Trophoblast cell (in vitro differentiated cells and primary cell): ENCODE data around the gene TREML4.

Experiments used
- DNase-seq, 2 donors: peaks; one replicate each; pipeline ENCODE4 v3.0.0-alpha.2; 2016
- H2AFZ ChIP-seq: 2 replicates; pipeline ENCODE4 v1.6.1; 2013; ENCODE audit warnings: low read length, moderate library complexity, mild to moderate bottlenecking; ENCODE audit not compliant: insufficient read depth, poor library complexity
- H2AK5ac ChIP-seq: 2 replicates; pipeline ENCODE4 v1.6.1; 2013; ENCODE audit warnings: mild to moderate bottlenecking, low read length
- H2BK120ac ChIP-seq: 2 replicates; pipeline ENCODE4 v1.6.1; 2013; ENCODE audit warnings: low read length, mild to moderate bottlenecking, moderate library complexity; ENCODE audit not compliant: insufficient read depth, poor library complexity
- H2BK12ac ChIP-seq: 2 replicates; pipeline ENCODE4 v1.6.1; 2013; ENCODE audit warnings: mild to moderate bottlenecking, low read length, moderate library complexity
- H2BK5ac ChIP-seq: 2 replicates; pipeline ENCODE4 v1.6.1; 2013; ENCODE audit warnings: low read length, low read depth, moderate library complexity, mild to moderate bottlenecking; ENCODE audit not compliant: poor library complexity
- H3K14ac ChIP-seq: 2 replicates; pipeline ENCODE4 v1.6.1; 2013; ENCODE audit warnings: mild to moderate bottlenecking, low read length
- H3K18ac ChIP-seq: 2 replicates; pipeline ENCODE4 v1.6.1; 2013; ENCODE audit warnings: mild to moderate bottlenecking, low read length
- H3K23ac ChIP-seq: 2 replicates; pipeline ENCODE4 v1.6.1; 2013; ENCODE audit warnings: low read length
- H3K27ac ChIP-seq: 2 replicates; pipeline ENCODE4 v1.5.1; 2013; ENCODE audit warnings: low read depth, mild to moderate bottlenecking, inconsistent platforms, low read length, moderate library complexity
- H3K27me3 ChIP-seq: 2 replicates; pipeline ENCODE4 v1.6.1; 2013; ENCODE audit warnings: inconsistent platforms, mild to moderate bottlenecking, low read length, moderate library complexity; ENCODE audit not compliant: insufficient read depth
- H3K36me3 ChIP-seq, 2 experiments: 1 replicate in 1 of 2; 2 replicates in 1 of 2; pipeline ENCODE4 v1.6.1; 2013; ENCODE audit warnings: low read length in 2 of 2, mild to moderate bottlenecking in 2 of 2, moderate library complexity in 1 of 2; ENCODE audit not compliant: insufficient read depth in 2 of 2, control insufficient read depth in 1 of 2
- H3K4ac ChIP-seq: 2 replicates; pipeline ENCODE4 v1.6.1; 2013; ENCODE audit warnings: low read depth, mild to moderate bottlenecking, low read length, moderate library complexity
- H3K4me1 ChIP-seq, 2 experiments: 1 replicate in 1 of 2; 2 replicates in 1 of 2; pipeline ENCODE4 v1.6.1; 2013; ENCODE audit warnings: low read length in 2 of 2, mild to moderate bottlenecking in 2 of 2, moderate library complexity in 1 of 2; ENCODE audit not compliant: insufficient read depth in 2 of 2, control insufficient read depth in 1 of 2
- H3K4me2 ChIP-seq: 2 replicates; pipeline ENCODE4 v1.6.1; 2013; ENCODE audit warnings: inconsistent platforms, mild to moderate bottlenecking, low read length, moderate library complexity
- H3K4me3 ChIP-seq: 2 replicates; pipeline ENCODE4 v1.5.1; 2013; ENCODE audit warnings: mild to moderate bottlenecking, low read depth, low read length, inconsistent platforms
- H3K79me1 ChIP-seq: one replicate; pipeline ENCODE4 v1.6.1; 2013; ENCODE audit warnings: low read length
- H3K79me2 ChIP-seq: 2 replicates; pipeline ENCODE4 v1.6.1; 2013; ENCODE audit warnings: low read length, mild to moderate bottlenecking; ENCODE audit not compliant: control insufficient read depth, insufficient read depth, poor library complexity
- H3K9ac ChIP-seq: 2 replicates; pipeline ENCODE4 v1.6.1; 2013; ENCODE audit warnings: mild to moderate bottlenecking, low read length
- H3K9me3 ChIP-seq: 2 replicates; pipeline ENCODE4 v1.6.1; 2013; ENCODE audit warnings: low read depth, mild to moderate bottlenecking, control low read depth, inconsistent platforms, low read length; ENCODE audit not compliant: insufficient read depth
- H4K12ac ChIP-seq: 2 replicates; pipeline ENCODE4 v1.6.1; 2013; ENCODE audit warnings: low read depth, mild to moderate bottlenecking, low read length, moderate library complexity
- H4K8ac ChIP-seq: 2 replicates; pipeline ENCODE4 v1.6.1; 2013; ENCODE audit warnings: low read depth, mild to moderate bottlenecking, low read length, moderate library complexity
- H4K91ac ChIP-seq: one replicate; pipeline ENCODE4 v1.6.1; 2013; ENCODE audit warnings: low read depth, mild to moderate bottlenecking, low read length, moderate library complexity
- WGBS: extraction: QIAGEN DNeasy Blood & Tissue Kit; methylation state at CpG from one replicate; pipeline ENCODE4 v1.1.7; 2013; ENCODE audit warnings: missing lambda C conversion rate; ENCODE audit not compliant: insufficient read length, insufficient coverage; ENCODE audit errors: extremely low coverage; 5-methylcytosine and 5-hydroxymethylcytosine counted together

TREML4 gene

GRCh38 chr6:41232667-41233066, 4.5 kb downstream of the TREML4 start:
- Histone ChIP-seq H3K27me3 (no peaks in the 10 kb centered on the region), H2AFZ (no peak overlapping the region), H3K4me1 (no peaks in the 10 kb centered on the region), H3K79me1 (no peaks in the 10 kb centered on the region), H3K18ac (no peak overlapping the region), H4K12ac (no peak overlapping the region), H2BK5ac (no peak overlapping the region), H4K91ac (no peak overlapping the region), H2BK12ac (no peak overlapping the region), H2AK5ac (no peak overlapping the region), H3K4ac (no peak overlapping the region), H3K79me2 (no peaks in the 10 kb centered on the region), H3K23ac (no peak overlapping the region), H2BK120ac (no peak overlapping the region), H4K8ac (no peak overlapping the region), H3K9ac (no peak overlapping the region), H3K4me2 (no peak overlapping the region), H3K9me3 (no peaks in the 10 kb centered on the region), H3K14ac (no peak overlapping the region), H3K36me3 (no peaks in the 10 kb centered on the region), H3K27ac (no peak overlapping the region), H3K4me3 (no peak overlapping the region)
- no peak for DNase-seq
- WGBS = no CpG with 5 or more reads among the region's 6 CpGs

DNA sequence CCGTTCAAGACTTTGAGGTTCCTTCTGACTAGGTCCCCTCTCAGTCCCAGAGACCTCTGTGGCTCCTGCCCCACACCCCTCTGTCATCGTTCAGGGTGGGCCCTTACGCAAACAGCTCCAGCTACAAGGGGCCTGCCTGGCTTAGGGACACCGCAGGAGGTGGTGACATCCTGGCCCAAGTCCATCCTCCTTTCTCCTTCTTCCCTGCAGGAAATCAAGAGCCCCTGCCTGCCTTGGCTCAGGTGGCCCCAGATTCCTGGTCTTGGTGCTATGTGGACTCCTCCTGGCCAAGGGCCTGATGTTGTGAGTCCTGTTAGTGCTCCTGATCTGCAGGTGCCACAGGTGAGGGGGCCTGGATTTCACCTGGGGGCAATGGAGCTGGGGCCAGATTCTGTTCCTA, 8.1 kb downstream of the TREML4 start:
- Histone ChIP-seq H4K8ac (no peak overlapping the region), H2BK120ac (no peak overlapping the region), H2AFZ (no peak overlapping the region), H3K4me2 (no peak overlapping the region), H3K9ac (no peak overlapping the region), H3K14ac (no peak overlapping the region), H3K9me3 (no peaks in the 10 kb centered on the region), H3K36me3 (no peaks in the 10 kb centered on the region), H3K23ac (no peak overlapping the region), H4K12ac (no peak overlapping the region), H2BK12ac (no peak overlapping the region), H3K27ac (no peak overlapping the region), H3K79me1 (no peaks in the 10 kb centered on the region), H3K79me2 (no peaks in the 10 kb centered on the region), H3K27me3 (no peaks in the 10 kb centered on the region), H3K4me3 (no peak overlapping the region), H2AK5ac (no peak overlapping the region), H3K4ac (no peak overlapping the region), H2BK5ac (no peak overlapping the region), H3K18ac (no peak overlapping the region), H4K91ac (no peak overlapping the region), H3K4me1 (peaks cover 3% of the 10 kb centered on the region in 2 experiments)
- DNase-seq = no peak
- no CpG with 5 or more reads among the region's 4 CpGs for WGBS

DNA sequence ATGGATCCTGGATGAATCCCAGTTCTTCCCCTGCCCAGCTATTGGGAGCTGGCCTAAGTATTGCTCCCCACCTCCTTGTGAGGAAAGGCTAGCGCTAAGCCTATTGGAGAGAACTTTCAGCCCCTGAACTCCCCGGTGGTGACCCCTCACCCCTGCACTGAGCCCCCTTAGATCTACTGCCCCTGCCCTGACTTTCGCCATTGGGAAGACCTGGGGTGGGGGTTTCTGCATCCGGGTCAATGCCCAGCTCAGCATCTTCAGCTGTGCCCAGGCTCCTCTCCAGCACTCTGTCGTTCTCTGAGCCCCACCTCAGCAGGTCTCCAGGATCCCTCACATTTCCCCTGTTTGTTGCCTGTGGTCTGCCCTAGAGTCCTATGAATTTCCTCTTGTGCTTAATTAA, 9.0 kb downstream of the TREML4 start:
- WGBS = no CpG with 5 or more reads among the region's 5 CpGs
- Histone ChIP-seq H4K91ac (no peak overlapping the region), H3K4me2 (no peak overlapping the region), H3K27me3 (no peaks in the 10 kb centered on the region), H3K36me3 (no peaks in the 10 kb centered on the region), H4K8ac (no peak overlapping the region), H3K4ac (no peak overlapping the region), H3K27ac (no peak overlapping the region), H3K4me1 (peaks cover 3% of the 10 kb centered on the region in 2 experiments), H2BK5ac (no peak overlapping the region), H4K12ac (no peak overlapping the region), H3K4me3 (no peak overlapping the region), H3K14ac (no peak overlapping the region), H3K79me2 (no peaks in the 10 kb centered on the region), H2BK120ac (no peak overlapping the region), H3K9ac (no peak overlapping the region), H3K18ac (no peak overlapping the region), H3K9me3 (no peaks in the 10 kb centered on the region), H2AFZ (no peak overlapping the region), H2AK5ac (no peak overlapping the region), H3K23ac (no peak overlapping the region), H3K79me1 (no peaks in the 10 kb centered on the region), H2BK12ac (no peak overlapping the region)
- no peak for DNase-seq

DNA sequence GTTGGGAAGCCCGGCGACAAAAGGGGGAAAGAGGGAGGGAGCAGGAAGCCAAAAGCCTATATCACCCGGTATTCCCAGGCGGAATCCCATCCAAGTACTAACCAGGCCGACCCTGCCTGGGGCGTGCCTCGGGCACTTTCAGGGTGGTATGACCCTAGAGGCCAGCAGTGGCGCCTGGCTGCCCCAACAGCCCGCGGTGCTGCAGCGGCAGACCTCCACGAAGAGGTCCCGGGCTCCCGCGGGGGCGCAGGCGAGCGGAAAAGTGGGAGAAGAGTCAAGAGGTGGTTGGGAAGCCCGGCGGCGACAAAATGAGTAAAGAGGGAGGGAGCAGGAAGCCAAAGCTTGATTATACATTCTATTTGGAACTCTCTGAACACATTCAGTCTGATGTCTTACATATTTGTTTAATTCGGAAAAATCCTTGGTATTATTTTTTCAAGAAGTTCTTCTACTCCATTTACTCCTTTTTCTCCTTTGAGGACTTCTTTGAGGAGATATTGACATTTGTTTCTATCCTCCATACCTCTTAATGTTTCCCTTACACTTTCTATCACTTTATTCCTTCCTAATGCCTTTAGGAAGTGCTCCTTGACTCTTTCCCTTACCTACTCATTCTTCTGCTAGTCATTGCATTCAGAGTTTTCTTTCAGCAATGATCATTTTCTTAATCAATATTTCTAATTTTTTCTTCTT, 11.5 kb downstream of the TREML4 start:
- Histone ChIP-seq H3K4me3 (no peak overlapping the region), H2BK5ac (no peak overlapping the region), H3K18ac (no peak overlapping the region), H3K79me1 (no peaks in the 10 kb centered on the region), H2BK12ac (no peak overlapping the region), H3K9me3 (no peaks in the 10 kb centered on the region), H3K4me2 (peak overlapping the region; percentile 57), H3K9ac (no peak overlapping the region), H3K14ac (no peak overlapping the region), H3K4ac (no peak overlapping the region), H3K36me3 (no peaks in the 10 kb centered on the region), H3K27ac (no peak overlapping the region), H3K4me1 (peaks cover 3% of the 10 kb centered on the region in 2 experiments), H2AK5ac (no peak overlapping the region), H3K79me2 (no peaks in the 10 kb centered on the region), H4K91ac (no peak overlapping the region), H4K12ac (no peak overlapping the region), H2AFZ (no peak overlapping the region), H2BK120ac (no peak overlapping the region), H4K8ac (no peak overlapping the region), H3K23ac (no peak overlapping the region), H3K27me3 (no peaks in the 10 kb centered on the region)
- DNase-seq = peak in 1 of 2 donors; percentile 6
- WGBS = no CpG with 5 or more reads among the region's 22 CpGs
